GM10847 (cell line): Measurements from ENCODE around the gene RAVER1.

Experiments
- POLR2A ChIP-seq: IDR thresholded peaks from 2 replicates; pipeline ENCODE4 v1.6.1; 2011; ENCODE audit not compliant: insufficient read length; ENCODE audit errors: extremely low read depth

RAVER1 gene

GRCh38 chr19:10305139-10305806 is 28.1 kb downstream of the RAVER1 start:
- no peak for TF ChIP-seq POLR2A

- TF ChIP-seq POLR2A, result no peak
Observed at GRCh38 chr19:10299545-10300458, 33.5 kb downstream of the RAVER1 start.

GRCh38 chr19:10295847-10296591 is 37.3 kb downstream of the RAVER1 start:
- no peak for TF ChIP-seq POLR2A

GRCh38 chr19:10295305-10295846 is 38.0 kb downstream of the RAVER1 start:
- TF ChIP-seq POLR2A, result no peak

GRCh38 chr19:10294368-10294697 is 39.0 kb downstream of the RAVER1 start:
- TF ChIP-seq POLR2A, result no peak

- TF ChIP-seq POLR2A, result no peak
Observed at GRCh38 chr19:10293637-10294367, 39.5 kb downstream of the RAVER1 start.

GRCh38 chr19:10292789-10293636 is 40.3 kb downstream of the RAVER1 start:
- no peak for TF ChIP-seq POLR2A

- no peak for TF ChIP-seq POLR2A
Observed at GRCh38 chr19:10292206-10292788, 41.0 kb downstream of the RAVER1 start.

- TF ChIP-seq POLR2A, result no peak
Observed at GRCh38 chr19:10291554-10292205, 41.6 kb downstream of the RAVER1 start.

GRCh38 chr19:10290876-10291553 is 42.3 kb downstream of the RAVER1 start:
- no peak for TF ChIP-seq POLR2A

GRCh38 chr19:10290357-10290875 is 42.9 kb downstream of the RAVER1 start:
- no peak for TF ChIP-seq POLR2A

GRCh38 chr19:10289836-10290356 is 43.4 kb downstream of the RAVER1 start, which contains the start of gene ICAM5:
TSS of gene ICAM5 (plus strand) at chr19:10289952. CDS start at chr19:10290044, 92 bp downstream.
- TF ChIP-seq POLR2A, result no peak
